AG04450 (cell line): Measurements from ENCODE around the gene PAXX. TPM values are rescaled to one million over a fixed set of nuclear protein-coding genes. Genes with fewer than 3 reads are reported as not detected.

Experiments
- CTCF ChIA-PET: fragments of 300-600, 350-600 bp; formaldehyde crosslinking; extraction: SDS; loops from one replicate; lab custom pipeline; 2022; ENCODE audit warnings: antibody characterized with exemption, inconsistent platforms; lab: Charles Lee
- POLR2A ChIA-PET: fragments of 350-600 bp; formaldehyde crosslinking; extraction: SDS; loops from one replicate; lab custom pipeline; 2021; ENCODE audit warnings: antibody characterized with exemption, inconsistent platforms; lab: Yijun Ruan, JAX
- DNase-seq: peaks from one replicate; pipeline ENCODE4 v3.0.0-alpha.2; 2011; ENCODE audit warnings: low read depth, low spot score
- H3K27ac ChIP-seq: one replicate; pipeline ENCODE4 v1.5.1; 2012; ENCODE audit warnings: low read depth, low read length, control low read depth
- H3K27me3 ChIP-seq: one replicate; pipeline ENCODE4 v1.6.0; 2012; ENCODE audit warnings: low read length; ENCODE audit not compliant: control insufficient read depth, insufficient read depth
- H3K4me3 ChIP-seq: 2 replicates; pipeline ENCODE4 v1.5.1; 2011; ENCODE audit warnings: mild to moderate bottlenecking, low read depth, low read length, control low read depth
- H3K9me3 ChIP-seq: 2 replicates; pipeline ENCODE4 v1.5.1; 2012; ENCODE audit warnings: low read length; ENCODE audit not compliant: control insufficient read depth, insufficient read depth
- polyA plus RNA-seq: library from polyadenylated mRNA; depleted of rRNA; stranded (reverse); fragments of >200 nt; gene quantifications from 2 replicates; pipeline ENCODE4 v1.2.3, GENCODE V29; 2011
- TF ChIP-seq, protein P1 (sequence below): IDR thresholded peaks from 2 replicates; pipeline ENCODE4 v1.5.1; 2011; ENCODE audit warnings: low read depth, low read length, control low read depth, inconsistent platforms

Gene PAXX
- polyA plus RNA-seq, 1 experiment, result 6.0 TPM

DNA sequence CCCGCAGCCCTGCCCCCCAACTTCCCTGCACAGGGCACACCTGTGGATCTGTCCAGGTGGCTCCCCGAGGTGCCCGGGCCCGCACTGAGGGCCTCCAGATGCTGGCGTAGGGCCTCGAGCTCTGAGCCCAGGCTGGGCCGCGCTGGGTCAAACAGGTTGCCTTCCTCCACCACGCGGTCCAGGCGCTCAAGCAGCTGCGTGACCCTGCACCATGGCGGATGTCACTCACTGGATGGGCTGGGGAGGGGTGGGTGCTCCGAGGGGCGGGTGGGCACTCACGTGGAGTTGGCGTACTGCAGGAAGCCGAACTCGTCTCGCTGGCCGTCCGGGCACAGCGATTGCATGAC is 30.4 kb downstream of the PAXX start:
- H3K27ac ChIP-seq, result no peak overlapping the region
- H3K4me3 ChIP-seq, result no peak overlapping the region
- no peaks in the 10 kb centered on the region for H3K27me3 ChIP-seq
- peaks cover 17% of the 10 kb centered on the region; the same call in 1 of the 2 replicates for H3K9me3 ChIP-seq
- POLR2A ChIA-PET, result no interaction called here
- TF ChIP-seq, protein P1, sequence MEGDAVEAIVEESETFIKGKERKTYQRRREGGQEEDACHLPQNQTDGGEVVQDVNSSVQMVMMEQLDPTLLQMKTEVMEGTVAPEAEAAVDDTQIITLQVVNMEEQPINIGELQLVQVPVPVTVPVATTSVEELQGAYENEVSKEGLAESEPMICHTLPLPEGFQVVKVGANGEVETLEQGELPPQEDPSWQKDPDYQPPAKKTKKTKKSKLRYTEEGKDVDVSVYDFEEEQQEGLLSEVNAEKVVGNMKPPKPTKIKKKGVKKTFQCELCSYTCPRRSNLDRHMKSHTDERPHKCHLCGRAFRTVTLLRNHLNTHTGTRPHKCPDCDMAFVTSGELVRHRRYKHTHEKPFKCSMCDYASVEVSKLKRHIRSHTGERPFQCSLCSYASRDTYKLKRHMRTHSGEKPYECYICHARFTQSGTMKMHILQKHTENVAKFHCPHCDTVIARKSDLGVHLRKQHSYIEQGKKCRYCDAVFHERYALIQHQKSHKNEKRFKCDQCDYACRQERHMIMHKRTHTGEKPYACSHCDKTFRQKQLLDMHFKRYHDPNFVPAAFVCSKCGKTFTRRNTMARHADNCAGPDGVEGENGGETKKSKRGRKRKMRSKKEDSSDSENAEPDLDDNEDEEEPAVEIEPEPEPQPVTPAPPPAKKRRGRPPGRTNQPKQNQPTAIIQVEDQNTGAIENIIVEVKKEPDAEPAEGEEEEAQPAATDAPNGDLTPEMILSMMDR, result no peak
- DNase-seq, result no peak
- CTCF ChIA-PET, result no interaction called here

DNA sequence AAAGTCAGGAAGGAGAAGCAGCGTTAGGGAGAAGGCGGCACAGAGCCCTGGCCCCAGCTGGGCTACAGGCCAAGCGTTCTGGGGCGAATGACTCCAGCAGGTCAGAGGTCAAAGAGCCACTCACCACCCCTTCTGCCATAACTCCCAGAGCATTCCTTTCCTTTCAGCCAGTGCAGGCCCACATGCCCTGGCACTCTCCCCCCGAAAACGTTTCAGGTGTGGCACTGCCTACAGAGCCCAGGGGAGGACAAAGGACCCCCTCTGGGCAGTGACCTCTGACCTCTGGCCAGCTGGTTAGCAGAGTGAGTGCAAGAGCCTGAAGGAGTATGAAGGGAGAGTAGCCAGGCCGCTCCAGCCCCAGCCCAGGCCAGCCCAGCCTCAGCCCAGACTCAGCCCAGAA is 30.9 kb downstream of the PAXX start:
- ChIA-PET CTCF (no interaction called here), POLR2A (no interaction called here)
- peaks cover 13% of the 10 kb centered on the region; the same call in 1 of the 2 replicates for H3K9me3 ChIP-seq
- H3K27me3 ChIP-seq, result no peaks in the 10 kb centered on the region
- H3K4me3 ChIP-seq, result no peak overlapping the region
- DNase-seq, result no peak
- H3K27ac ChIP-seq, result no peak overlapping the region
- TF ChIP-seq, protein P1, result no peak

DNA sequence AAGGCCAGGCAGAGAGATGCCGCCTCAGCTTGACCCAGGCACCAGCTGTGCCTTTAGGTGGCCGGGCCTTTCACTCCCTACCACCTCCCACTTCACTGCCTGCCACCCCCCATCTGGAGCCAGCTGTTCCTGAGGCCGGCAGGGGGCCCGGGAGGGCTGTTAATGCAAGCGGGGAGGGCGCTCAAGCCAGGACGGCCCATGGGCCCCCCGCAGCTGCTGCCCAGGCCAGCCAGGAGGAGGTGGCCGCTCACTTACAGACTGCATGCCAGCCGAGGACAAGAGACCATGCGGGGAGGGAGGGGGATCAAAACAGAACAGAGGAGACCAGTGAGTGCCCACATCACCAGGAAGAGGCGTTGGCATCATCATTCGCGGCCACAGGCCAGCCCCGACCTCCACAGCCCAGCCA is 31.4 kb downstream of the PAXX start:
- no peak for DNase-seq
- ChIA-PET POLR2A (no interaction called here), CTCF (no interaction called here)
- Histone ChIP-seq H3K27me3 (no peaks in the 10 kb centered on the region), H3K9me3 (peaks cover 13% of the 10 kb centered on the region; the same call in 1 of the 2 replicates), H3K27ac (no peak overlapping the region), H3K4me3 (no peak overlapping the region)
- TF ChIP-seq, protein P1, result no peak

DNA sequence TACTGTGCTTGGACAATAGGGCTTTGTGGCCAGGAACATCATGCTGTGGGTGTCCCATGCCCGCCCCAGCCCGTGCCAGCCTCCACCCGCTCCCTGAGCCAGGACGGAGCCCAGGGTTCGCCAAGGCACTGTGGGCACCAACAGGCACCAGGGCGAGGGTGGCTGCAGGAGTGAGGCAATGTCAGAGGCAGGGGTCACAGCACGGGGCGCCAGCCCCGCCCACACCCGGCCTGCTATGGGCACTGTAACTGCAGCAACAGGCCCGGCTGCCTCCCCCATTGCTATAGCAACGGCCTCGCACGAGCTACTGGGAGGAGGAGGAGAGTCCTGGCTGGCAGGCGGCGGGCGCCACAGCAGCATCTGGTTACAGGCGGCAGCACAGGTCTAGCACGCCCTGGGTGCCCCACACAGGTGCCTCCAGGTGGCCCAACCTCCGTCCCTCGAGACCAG is 33.3 kb downstream of the PAXX start:
- H3K4me3 ChIP-seq, result no peak overlapping the region
- POLR2A ChIA-PET, result no interaction called here
- no peaks in the 10 kb centered on the region for H3K27me3 ChIP-seq
- H3K27ac ChIP-seq, result no peak overlapping the region
- DNase-seq, result no peak
- TF ChIP-seq, protein P1, result no peak
- CTCF ChIA-PET, result interaction anchor here (0.7 to 1.1 kb wide), 3 partner anchors 9 to 77 kb away, joined by 3 to 7 read pairs (median 3); no protein-coding TSS in a partner anchor
- peaks cover 13% of the 10 kb centered on the region; the same call in 1 of the 2 replicates for H3K9me3 ChIP-seq

DNA sequence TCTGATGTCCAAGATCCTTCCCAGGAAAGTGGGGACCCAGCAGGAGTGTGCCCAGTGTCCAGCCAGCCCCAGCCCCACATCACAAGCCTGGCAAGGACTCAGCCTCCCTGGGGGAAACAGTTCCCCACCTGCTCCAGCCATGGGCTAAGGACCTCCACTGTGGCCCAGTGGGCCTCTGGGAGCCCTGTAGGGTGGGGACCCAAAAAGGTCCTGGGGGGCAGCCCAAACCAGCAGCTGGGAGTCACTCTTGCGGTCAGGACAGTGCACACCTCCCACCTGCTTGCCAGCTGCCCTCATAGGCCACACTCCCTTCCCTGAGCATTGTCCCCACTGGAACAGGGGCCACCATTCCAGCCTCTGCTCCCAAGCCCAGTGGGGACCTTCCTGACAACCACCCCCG is 34.2 kb downstream of the PAXX start:
- CTCF ChIA-PET, result interaction anchor here (0.7 to 1.1 kb wide), 3 partner anchors 8 to 23 kb away, joined by 3 to 7 read pairs (median 3); no protein-coding TSS in a partner anchor
- DNase-seq, result no peak
- Histone ChIP-seq H3K4me3 (no peak overlapping the region), H3K27me3 (no peaks in the 10 kb centered on the region), H3K27ac (no peak overlapping the region), H3K9me3 (peaks cover 10% of the 10 kb centered on the region; the same call in 1 of the 2 replicates)
- POLR2A ChIA-PET, result no interaction called here
- TF ChIP-seq, protein P1, result no peak
